SU-DHL-6 (cell line): Measurements from ENCODE around the gene EYS.

Experiments used
- EZH2phosphoT487 ChIP-seq: fragments of 200-600 bp; sonication (generic), shearing (Covaris generic); conservative IDR thresholded peaks from 2 replicates; pipeline ENCODE4 v1.6.1; 2018; ENCODE audit warnings: mild to moderate bottlenecking, antibody characterized with exemption, low read length, moderate library complexity, mixed read lengths
- TF ChIP-seq, protein P1 (sequence below): fragments of 200-600 bp; sonication (generic); IDR thresholded peaks from one replicate; pipeline ENCODE4 v1.5.1; 2017; ENCODE audit warnings: antibody characterized with exemption, mild to moderate bottlenecking, low read length, moderate library complexity; ENCODE audit not compliant: insufficient read depth, poor library complexity, severe bottlenecking

DNA sequence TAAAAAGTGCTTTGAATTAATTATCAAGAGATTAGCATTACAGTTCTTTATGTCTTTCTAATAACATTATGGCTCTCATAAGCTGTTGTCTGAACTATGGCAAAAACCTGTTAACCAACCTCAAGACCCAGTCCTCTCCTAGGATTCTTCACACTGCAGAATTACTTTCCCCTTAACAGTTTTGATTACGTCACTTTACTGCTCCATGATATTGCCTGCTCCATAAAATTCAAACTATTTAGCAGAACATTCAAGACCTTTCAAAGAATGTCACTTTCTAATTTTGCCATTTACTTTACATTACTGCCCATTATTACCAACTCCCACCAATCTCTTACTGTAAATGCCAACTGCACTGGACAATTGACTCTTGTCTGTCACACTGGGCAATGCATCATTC lies 1227.9 kb downstream of the EYS start:
- TF ChIP-seq, protein P1, sequence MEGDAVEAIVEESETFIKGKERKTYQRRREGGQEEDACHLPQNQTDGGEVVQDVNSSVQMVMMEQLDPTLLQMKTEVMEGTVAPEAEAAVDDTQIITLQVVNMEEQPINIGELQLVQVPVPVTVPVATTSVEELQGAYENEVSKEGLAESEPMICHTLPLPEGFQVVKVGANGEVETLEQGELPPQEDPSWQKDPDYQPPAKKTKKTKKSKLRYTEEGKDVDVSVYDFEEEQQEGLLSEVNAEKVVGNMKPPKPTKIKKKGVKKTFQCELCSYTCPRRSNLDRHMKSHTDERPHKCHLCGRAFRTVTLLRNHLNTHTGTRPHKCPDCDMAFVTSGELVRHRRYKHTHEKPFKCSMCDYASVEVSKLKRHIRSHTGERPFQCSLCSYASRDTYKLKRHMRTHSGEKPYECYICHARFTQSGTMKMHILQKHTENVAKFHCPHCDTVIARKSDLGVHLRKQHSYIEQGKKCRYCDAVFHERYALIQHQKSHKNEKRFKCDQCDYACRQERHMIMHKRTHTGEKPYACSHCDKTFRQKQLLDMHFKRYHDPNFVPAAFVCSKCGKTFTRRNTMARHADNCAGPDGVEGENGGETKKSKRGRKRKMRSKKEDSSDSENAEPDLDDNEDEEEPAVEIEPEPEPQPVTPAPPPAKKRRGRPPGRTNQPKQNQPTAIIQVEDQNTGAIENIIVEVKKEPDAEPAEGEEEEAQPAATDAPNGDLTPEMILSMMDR = no peak
- no peak for TF ChIP-seq EZH2phosphoT487
